BJ (cell line): ENCODE results near the gene PMEPA1. TPM values are rescaled to one million over a fixed set of nuclear protein-coding genes. Genes with fewer than 3 reads are reported as not detected.

Experiments used
- CTCF ChIA-PET: fragments of 350-600 bp; formaldehyde crosslinking; extraction: SDS; loops from one replicate; lab custom pipeline; 2021; ENCODE audit warnings: antibody characterized with exemption, inconsistent platforms; lab: Yijun Ruan, JAX
- POLR2A ChIA-PET: fragments of 300-600 bp; sonication (Branson Sonifier 250); formaldehyde crosslinking; extraction: SDS; loops from one replicate; lab custom pipeline; 2021; ENCODE audit warnings: antibody characterized with exemption; lab: Charles Lee
- DNase-seq: peaks from one replicate; pipeline ENCODE4 v3.0.0-alpha.2; 2011; ENCODE audit warnings: low read depth
- H3K27me3 ChIP-seq: 2 replicates; pipeline ENCODE4 v1.6.0; 2011; ENCODE audit warnings: low read length; ENCODE audit not compliant: control insufficient read depth, insufficient read depth
- H3K36me3 ChIP-seq: 2 replicates; pipeline ENCODE4 v1.5.1; 2011; ENCODE audit warnings: low read length; ENCODE audit not compliant: control insufficient read depth, insufficient read depth
- H3K4me3 ChIP-seq: 2 replicates; pipeline ENCODE4 v1.5.1; 2011; ENCODE audit warnings: low read depth, mild to moderate bottlenecking, control low read depth, low read length
- CTCF ChIP-seq: IDR thresholded peaks from 2 replicates; pipeline ENCODE4 v1.5.1; 2011; ENCODE audit warnings: low read depth, mild to moderate bottlenecking, control low read depth, inconsistent platforms, low read length, moderate library complexity; ENCODE audit not compliant: insufficient read depth
- polyA plus RNA-seq: library from polyadenylated mRNA; depleted of rRNA; stranded (reverse); fragments of >200 nt; gene quantifications from 2 replicates; pipeline ENCODE4 v1.2.3, GENCODE V29; 2011

The PMEPA1 gene
- polyA plus RNA-seq, 1 experiment: 5.0 TPM

- ChIA-PET CTCF (interaction anchor here (0.7 kb wide), 1 partner anchor 379 kb away, joined by 3 read pairs; no protein-coding TSS in a partner anchor), POLR2A (no interaction called here)
- H3K4me3 ChIP-seq: no peak overlapping the region
- TF ChIP-seq CTCF: no peak
- DNase-seq: no peak
- peaks cover 5% of the 10 kb centered on the region for H3K27me3 ChIP-seq
- H3K36me3 ChIP-seq: no peaks in the 10 kb centered on the region
Measured at GRCh38 chr20:57617079-57617795, 92.6 kb downstream of the PMEPA1 start.

- TF ChIP-seq CTCF: no peak
- DNase-seq: no peak
- no peaks in the 10 kb centered on the region for H3K36me3 ChIP-seq
- POLR2A ChIA-PET: no interaction called here
- H3K27me3 ChIP-seq: peaks cover 5% of the 10 kb centered on the region
- CTCF ChIA-PET: interaction anchor here (0.7 to 1.7 kb wide), 3 partner anchors 471 to 593 kb away, joined by 3 to 5 read pairs (median 3); no protein-coding TSS in a partner anchor
- H3K4me3 ChIP-seq: no peak overlapping the region
Measured at GRCh38 chr20:57616143-57616951, 93.5 kb downstream of the PMEPA1 start.

GRCh38 chr20:57615445-57615811 lies 94.4 kb downstream of the PMEPA1 start:
- no peak for TF ChIP-seq CTCF
- no peaks in the 10 kb centered on the region for H3K36me3 ChIP-seq
- ChIA-PET POLR2A (no interaction called here), CTCF (interaction anchor here (1.0 to 1.7 kb wide), 4 partner anchors 13 to 594 kb away, joined by 3 to 5 read pairs (median 4); no protein-coding TSS in a partner anchor)
- H3K4me3 ChIP-seq: no peak overlapping the region
- peaks cover 5% of the 10 kb centered on the region for H3K27me3 ChIP-seq
- DNase-seq: no peak

GRCh38 chr20:57614490-57615444 lies 95.0 kb downstream of the PMEPA1 start:
- POLR2A ChIA-PET: no interaction called here
- H3K4me3 ChIP-seq: no peak overlapping the region
- no peaks in the 10 kb centered on the region for H3K36me3 ChIP-seq
- no peak for TF ChIP-seq CTCF
- peaks cover 5% of the 10 kb centered on the region for H3K27me3 ChIP-seq
- DNase-seq: no peak
- CTCF ChIA-PET: interaction anchor here (1.0 to 1.7 kb wide), 4 partner anchors 13 to 595 kb away, joined by 3 to 5 read pairs (median 4); no protein-coding TSS in a partner anchor
